ENCODE measurements around the gene DYNLRB1. TPM values are rescaled to one million over a fixed set of nuclear protein-coding genes. Genes with fewer than 3 reads are reported as not detected.

Gene DYNLRB1
- total RNA-seq, 4 donors from 2014 or later = 77.6 to 181 (median 135) TPM

- Histone ChIP-seq H3K4me1 (peaks cover 0 to 13% (median 0%) of the 10 kb centered on the region in 4 donors), H3K9me3 (no peaks in the 10 kb centered on the region), H3K4me3 (no peak overlapping the region), H3K27ac (no peak overlapping the region), H3K36me3 (peaks cover 0 to 48% (median 0%) of the 10 kb centered on the region in 3 donors), H3K27me3 (no peaks in the 10 kb centered on the region)
- no peak for DNase-seq
- no peak for TF ChIP-seq CTCF (IDR thresholded peaks at IDR 0.05)
- TF ChIP-seq POLR2A (IDR thresholded peaks at IDR 0.05) = no peak
Measured at GRCh38 chr20:34541917-34542316, 25.7 kb downstream of the DYNLRB1 start.

GRCh38 chr20:34542439-34542838, 26.2 kb downstream of the DYNLRB1 start:
- peaks cover 0 to 43% (median 0%) of the 10 kb centered on the region in 3 donors for H3K36me3 ChIP-seq
- H3K27me3 ChIP-seq = no peaks in the 10 kb centered on the region
- DNase-seq = no peak
- peaks cover 0 to 13% (median 0%) of the 10 kb centered on the region in 4 donors for H3K4me1 ChIP-seq
- H3K4me3 ChIP-seq = no peak overlapping the region
- TF ChIP-seq POLR2A (IDR thresholded peaks at IDR 0.05) = no peak
- TF ChIP-seq CTCF (IDR thresholded peaks at IDR 0.05) = no peak
- H3K27ac ChIP-seq = no peak overlapping the region
- H3K9me3 ChIP-seq = no peaks in the 10 kb centered on the region

DNA sequence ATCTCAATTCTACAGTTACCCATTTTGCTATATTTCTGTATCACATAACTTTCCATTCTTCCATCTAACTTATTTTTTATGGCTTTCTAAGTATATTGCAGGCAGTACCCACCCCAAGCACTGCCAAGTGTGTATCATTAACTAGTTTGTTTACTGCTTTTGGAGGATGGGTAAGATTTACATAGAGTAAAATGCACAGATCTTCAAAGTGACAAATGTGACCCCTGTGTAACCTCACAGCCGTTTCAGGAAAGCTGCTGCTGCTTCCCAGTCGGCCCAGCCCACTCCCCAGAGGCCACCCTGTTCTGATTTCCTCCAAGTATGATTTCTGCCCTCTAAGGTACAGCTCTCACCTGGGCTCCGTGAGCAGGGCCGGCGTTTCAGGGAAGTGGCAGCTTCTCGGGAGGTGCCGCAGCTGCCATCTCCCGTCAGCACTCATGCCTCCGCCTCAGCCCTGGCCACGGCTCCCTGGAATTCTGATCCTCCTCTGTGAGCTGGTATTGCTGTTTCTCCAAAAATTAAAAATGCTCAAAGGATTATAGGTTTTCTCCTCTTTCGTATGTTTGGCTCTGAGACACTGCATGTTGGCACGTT, 27.3 kb downstream of the DYNLRB1 start:
- H3K36me3 ChIP-seq = peaks cover 0 to 40% (median 0%) of the 10 kb centered on the region in 3 donors
- no peaks in the 10 kb centered on the region for H3K9me3 ChIP-seq
- peaks cover 0 to 13% (median 0%) of the 10 kb centered on the region in 4 donors for H3K4me1 ChIP-seq
- DNase-seq = no peak
- TF ChIP-seq POLR2A (IDR thresholded peaks at IDR 0.05) (no peak), CTCF (IDR thresholded peaks at IDR 0.05) (no peak)
- H3K27ac ChIP-seq = peak overlapping the region in 1 of 4 donors; percentile 48
- no peak overlapping the region for H3K4me3 ChIP-seq
- H3K27me3 ChIP-seq = no peaks in the 10 kb centered on the region

GRCh38 chr20:34544109-34544796, 28.0 kb downstream of the DYNLRB1 start:
- Histone ChIP-seq H3K27ac (no peak overlapping the region), H3K36me3 (peaks cover 0 to 33% (median 0%) of the 10 kb centered on the region in 3 donors), H3K27me3 (no peaks in the 10 kb centered on the region), H3K4me1 (peaks cover 0 to 13% (median 0%) of the 10 kb centered on the region in 4 donors), H3K4me3 (peak overlapping the region in 1 of 4 donors; percentile 26), H3K9me3 (no peaks in the 10 kb centered on the region)
- DNase-seq = no peak
- no peak for TF ChIP-seq POLR2A (IDR thresholded peaks at IDR 0.05)
- no peak for TF ChIP-seq CTCF (IDR thresholded peaks at IDR 0.05)

GRCh38 chr20:34546751-34547181, 30.5 kb downstream of the DYNLRB1 start:
- peak overlapping the region in 3 of 4 donors; percentile 46 to 77 (median 73) for H3K27ac ChIP-seq
- TF ChIP-seq CTCF (IDR thresholded peaks at IDR 0.05) = peak in 3 of 6 experiments; percentile 21 to 30 (median 29)
- peak; percentile 36 to 46 for TF ChIP-seq POLR2A (IDR thresholded peaks at IDR 0.05)
- no peaks in the 10 kb centered on the region for H3K27me3 ChIP-seq
- no peaks in the 10 kb centered on the region for H3K9me3 ChIP-seq
- peaks cover 0 to 8% (median 0%) of the 10 kb centered on the region in 3 donors for H3K36me3 ChIP-seq
- peak in 2 of 3 donors; percentile 79 to 82 for DNase-seq
- H3K4me1 ChIP-seq = peaks cover 0 to 13% (median 0%) of the 10 kb centered on the region in 4 donors
- peak overlapping the region in 3 of 4 donors; percentile 10 to 55 (median 50) for H3K4me3 ChIP-seq

Measured in Peyer's patch (tissue), 4 donors.